Astrocyte (in vitro differentiated cells and primary cell): ENCODE measurements around the gene AUTS2. TPM values are rescaled to one million over a fixed set of nuclear protein-coding genes. Genes with fewer than 3 reads are reported as not detected.

Experiments
- DNase-seq: peaks from one replicate; pipeline ENCODE4 v3.0.0-alpha.2; 2010; ENCODE audit warnings: low read depth
- FAIRE-seq: peaks from 2 replicates; lab custom pipeline; 2011; peaks lifted over from hg19 to GRCh38; lab: Jason Lieb, UNC
- H2AFZ ChIP-seq: 2 replicates; pipeline ENCODE4 v1.6.0; 2012; ENCODE audit warnings: low read depth, low read length, inconsistent platforms
- H3K27ac ChIP-seq: 2 replicates; pipeline ENCODE4 v1.5.1; 2011; ENCODE audit warnings: low read depth, low read length, inconsistent platforms
- H3K27me3 ChIP-seq: 2 replicates; pipeline ENCODE4 v1.6.0; 2011; ENCODE audit warnings: low read length, inconsistent platforms; ENCODE audit not compliant: insufficient read depth
- H3K36me3 ChIP-seq: 2 replicates; pipeline ENCODE4 v1.5.1; 2011; ENCODE audit warnings: low read length, inconsistent platforms; ENCODE audit not compliant: insufficient read depth
- H3K4me1 ChIP-seq: 2 replicates; pipeline ENCODE4 v1.5.1; 2011; ENCODE audit warnings: low read length, inconsistent platforms; ENCODE audit not compliant: insufficient read depth
- H3K4me2 ChIP-seq: 2 replicates; pipeline ENCODE4 v1.6.0; 2012; ENCODE audit warnings: low read length, inconsistent platforms
- H3K4me3 ChIP-seq: 2 replicates; pipeline ENCODE4 v1.5.1; 2011; ENCODE audit warnings: low read depth, mild to moderate bottlenecking, low read length, inconsistent platforms; ENCODE audit not compliant: insufficient read depth
- H3K79me2 ChIP-seq: 2 replicates; pipeline ENCODE4 v1.6.0; 2012; ENCODE audit warnings: mild to moderate bottlenecking, low read length, inconsistent platforms; ENCODE audit not compliant: insufficient read depth
- H3K9ac ChIP-seq: 2 replicates; pipeline ENCODE4 v1.6.0; 2012; ENCODE audit warnings: mild to moderate bottlenecking, low read length, inconsistent platforms
- H3K9me3 ChIP-seq: 2 replicates; pipeline ENCODE4 v1.5.1; 2012; ENCODE audit warnings: low read depth, mild to moderate bottlenecking, low read length, inconsistent platforms; ENCODE audit not compliant: insufficient read depth
- H4K20me1 ChIP-seq: 2 replicates; pipeline ENCODE4 v1.6.0; 2012; ENCODE audit warnings: low read length, inconsistent platforms; ENCODE audit not compliant: insufficient read depth
- H3K27ac Mint-ChIP-seq: one replicate; pipeline ENCODE4 v1.8.0; 2021; ENCODE audit warnings: mild to moderate bottlenecking, mixed read lengths; ENCODE audit not compliant: unreplicated experiment
- H3K27me3 Mint-ChIP-seq: one replicate; pipeline ENCODE4 v1.8.0; 2021; ENCODE audit warnings: low read depth, mixed read lengths; ENCODE audit not compliant: unreplicated experiment
- H3K36me3 Mint-ChIP-seq: one replicate; pipeline ENCODE4 v1.8.0; 2021; ENCODE audit warnings: low read depth, mixed read lengths; ENCODE audit not compliant: unreplicated experiment
- H3K4me1 Mint-ChIP-seq: one replicate; pipeline ENCODE4 v1.8.0; 2021; ENCODE audit warnings: low read depth, mixed read lengths; ENCODE audit not compliant: unreplicated experiment
- H3K4me3 Mint-ChIP-seq: one replicate; pipeline ENCODE4 v1.8.0; 2021; ENCODE audit warnings: mild to moderate bottlenecking, moderate library complexity, mixed read lengths; ENCODE audit not compliant: unreplicated experiment
- H3K9me3 Mint-ChIP-seq: one replicate; pipeline ENCODE4 v1.8.0; 2021; ENCODE audit warnings: mild to moderate bottlenecking, mixed read lengths; ENCODE audit not compliant: unreplicated experiment
- EZH2 ChIP-seq: IDR thresholded peaks from 2 replicates; pipeline ENCODE4 v1.6.1; 2012; ENCODE audit warnings: mild to moderate bottlenecking, low read length, inconsistent platforms; ENCODE audit not compliant: insufficient read depth
- total RNA-seq: library from RNA; stranded (reverse); gene quantifications from 2 replicates; pipeline ENCODE4 v1.2.1, GENCODE V29; 2021
- TF ChIP-seq, protein P1 (sequence below): IDR thresholded peaks from 2 replicates; pipeline ENCODE4 v1.5.1; 2011; ENCODE audit warnings: low read depth, mild to moderate bottlenecking, inconsistent platforms, low read length, moderate library complexity; ENCODE audit not compliant: insufficient read depth

AUTS2 gene
- total RNA-seq, 1 donor from 2014 or later: 73.2 TPM

DNA sequence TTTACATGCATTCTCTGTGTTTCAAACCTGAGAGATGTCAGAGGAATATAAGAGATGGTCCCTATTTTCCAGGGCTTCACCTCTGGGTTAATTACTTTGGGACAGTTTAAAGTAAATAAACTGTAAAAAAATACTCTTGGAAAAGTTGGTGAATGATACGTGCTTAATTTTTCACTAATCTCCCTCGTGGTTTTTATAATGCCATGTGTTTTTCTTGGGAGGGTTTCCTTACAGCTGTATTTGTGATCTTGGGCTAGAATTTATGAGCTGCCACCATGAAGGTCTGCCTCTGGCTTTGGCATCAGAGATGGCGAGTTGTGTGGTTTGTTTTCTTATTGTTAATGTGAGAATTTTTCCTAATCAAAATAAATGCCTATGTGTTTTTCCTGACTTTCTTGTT is 322.5 kb downstream of the AUTS2 start:
- H3K36me3 ChIP-seq: no peaks in the 10 kb centered on the region
- H3K79me2 ChIP-seq: no peaks in the 10 kb centered on the region
- Mint-ChIP-seq H3K36me3 (no peaks in the 10 kb centered on the region), H3K4me3 (no peak overlapping the region), H3K9me3 (no peaks in the 10 kb centered on the region), H3K27me3 (no peaks in the 10 kb centered on the region), H3K27ac (no peak overlapping the region), H3K4me1 (peaks cover 15% of the 10 kb centered on the region)
- no peak overlapping the region for H3K4me2 ChIP-seq
- no peak overlapping the region for H3K4me3 ChIP-seq
- no peak overlapping the region for H3K27ac ChIP-seq
- TF ChIP-seq, protein P1, sequence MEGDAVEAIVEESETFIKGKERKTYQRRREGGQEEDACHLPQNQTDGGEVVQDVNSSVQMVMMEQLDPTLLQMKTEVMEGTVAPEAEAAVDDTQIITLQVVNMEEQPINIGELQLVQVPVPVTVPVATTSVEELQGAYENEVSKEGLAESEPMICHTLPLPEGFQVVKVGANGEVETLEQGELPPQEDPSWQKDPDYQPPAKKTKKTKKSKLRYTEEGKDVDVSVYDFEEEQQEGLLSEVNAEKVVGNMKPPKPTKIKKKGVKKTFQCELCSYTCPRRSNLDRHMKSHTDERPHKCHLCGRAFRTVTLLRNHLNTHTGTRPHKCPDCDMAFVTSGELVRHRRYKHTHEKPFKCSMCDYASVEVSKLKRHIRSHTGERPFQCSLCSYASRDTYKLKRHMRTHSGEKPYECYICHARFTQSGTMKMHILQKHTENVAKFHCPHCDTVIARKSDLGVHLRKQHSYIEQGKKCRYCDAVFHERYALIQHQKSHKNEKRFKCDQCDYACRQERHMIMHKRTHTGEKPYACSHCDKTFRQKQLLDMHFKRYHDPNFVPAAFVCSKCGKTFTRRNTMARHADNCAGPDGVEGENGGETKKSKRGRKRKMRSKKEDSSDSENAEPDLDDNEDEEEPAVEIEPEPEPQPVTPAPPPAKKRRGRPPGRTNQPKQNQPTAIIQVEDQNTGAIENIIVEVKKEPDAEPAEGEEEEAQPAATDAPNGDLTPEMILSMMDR: no peak
- TF ChIP-seq EZH2: no peak
- no peak for DNase-seq
- H3K4me1 ChIP-seq: no peaks in the 10 kb centered on the region
- H3K9me3 ChIP-seq: no peaks in the 10 kb centered on the region
- no peak overlapping the region for H2AFZ ChIP-seq
- FAIRE-seq: no peak
- no peaks in the 10 kb centered on the region for H3K27me3 ChIP-seq
- peaks cover 23% of the 10 kb centered on the region for H4K20me1 ChIP-seq
- no peak overlapping the region for H3K9ac ChIP-seq

GRCh38 chr7:69922026-69922803 is 323.9 kb downstream of the AUTS2 start:
- no peak for FAIRE-seq
- no peaks in the 10 kb centered on the region for H3K79me2 ChIP-seq
- H3K4me2 ChIP-seq: no peak overlapping the region
- H3K36me3 ChIP-seq: no peaks in the 10 kb centered on the region
- Mint-ChIP-seq H3K9me3 (no peaks in the 10 kb centered on the region), H3K4me1 (peaks cover 15% of the 10 kb centered on the region), H3K27ac (no peak overlapping the region), H3K36me3 (no peaks in the 10 kb centered on the region), H3K27me3 (no peaks in the 10 kb centered on the region), H3K4me3 (no peak overlapping the region)
- no peaks in the 10 kb centered on the region for H3K9me3 ChIP-seq
- H4K20me1 ChIP-seq: peaks cover 23% of the 10 kb centered on the region
- H3K9ac ChIP-seq: no peak overlapping the region
- H3K27ac ChIP-seq: no peak overlapping the region
- H2AFZ ChIP-seq: no peak overlapping the region
- no peaks in the 10 kb centered on the region for H3K27me3 ChIP-seq
- no peaks in the 10 kb centered on the region for H3K4me1 ChIP-seq
- TF ChIP-seq EZH2: no peak
- TF ChIP-seq, protein P1: no peak
- no peak overlapping the region for H3K4me3 ChIP-seq
- DNase-seq: no peak

DNA sequence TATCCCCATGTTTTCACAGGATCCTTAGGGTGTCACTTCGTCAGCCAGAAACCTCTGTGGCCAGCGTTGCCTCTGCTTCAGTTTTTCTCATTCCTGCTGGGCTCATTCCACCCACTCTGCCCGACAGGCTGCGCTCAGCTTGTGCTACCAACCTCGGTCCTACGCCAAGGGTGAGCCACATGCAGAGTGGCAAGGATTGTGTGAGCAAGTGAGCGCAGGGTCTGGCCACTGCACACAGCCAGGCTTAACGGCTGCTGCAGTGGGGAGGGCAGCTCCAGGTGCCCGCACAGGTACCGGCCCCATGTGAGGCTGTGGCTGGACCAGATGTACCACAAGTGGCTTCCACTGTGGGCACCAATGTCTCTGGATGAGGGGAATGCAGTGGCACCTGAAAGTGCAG is 329.2 kb downstream of the AUTS2 start:
- peaks cover 19% of the 10 kb centered on the region for H4K20me1 ChIP-seq
- H3K27ac ChIP-seq: no peak overlapping the region
- H3K4me1 ChIP-seq: no peaks in the 10 kb centered on the region
- H3K4me1 Mint-ChIP-seq: peaks cover 2% of the 10 kb centered on the region
- H3K36me3 Mint-ChIP-seq: no peaks in the 10 kb centered on the region
- H3K9ac ChIP-seq: no peak overlapping the region
- H3K36me3 ChIP-seq: no peaks in the 10 kb centered on the region
- TF ChIP-seq EZH2: no peak
- TF ChIP-seq, protein P1: no peak
- H3K9me3 ChIP-seq: no peaks in the 10 kb centered on the region
- H3K4me2 ChIP-seq: no peak overlapping the region
- no peaks in the 10 kb centered on the region for H3K27me3 ChIP-seq
- H2AFZ ChIP-seq: no peak overlapping the region
- no peak overlapping the region for H3K4me3 Mint-ChIP-seq
- H3K4me3 ChIP-seq: no peak overlapping the region
- no peaks in the 10 kb centered on the region for H3K27me3 Mint-ChIP-seq
- H3K27ac Mint-ChIP-seq: no peak overlapping the region
- H3K9me3 Mint-ChIP-seq: no peaks in the 10 kb centered on the region
- no peaks in the 10 kb centered on the region for H3K79me2 ChIP-seq
- FAIRE-seq (no peak), DNase-seq (no peak)
